IMR-90 (cell line): ENCODE data around the gene SRC.

Experiments used
- CEBPB ChIP-seq: IDR thresholded peaks from 2 replicates; pipeline ENCODE4 v1.6.1; 2012; ENCODE audit warnings: low read depth, low read length, improper control_type of control experiment
- CTCF ChIP-seq: conservative IDR thresholded peaks from 2 replicates; pipeline ENCODE4 v1.5.1; 2012; ENCODE audit warnings: mild to moderate bottlenecking, low read depth, low read length, improper control_type of control experiment
- POLR2A ChIP-seq: IDR thresholded peaks from 2 replicates; pipeline ENCODE4 v1.6.1; 2012; ENCODE audit warnings: mild to moderate bottlenecking, low read depth, low read length

GRCh38 chr20:37453288-37453687, 107.3 kb downstream of the SRC start:
- TF ChIP-seq CTCF (no peak), POLR2A (no peak), CEBPB (no peak)
